Endothelial cell (in vitro differentiated cells): Measurements from ENCODE around the gene GP1BA. TPM values are rescaled to one million over a fixed set of nuclear protein-coding genes. Genes with fewer than 3 reads are reported as not detected.

ENCODE experiments used
- DNase-seq: peaks from one replicate; pipeline ENCODE4 v3.0.0; 2021; ENCODE audit warnings: low spot score
- H3K27ac Mint-ChIP-seq: one replicate; pipeline ENCODE4 v1.8.0; 2021; ENCODE audit warnings: mixed read lengths, inconsistent platforms; ENCODE audit not compliant: unreplicated experiment
- H3K27me3 Mint-ChIP-seq: one replicate; pipeline ENCODE4 v1.8.0; 2021; ENCODE audit warnings: mild to moderate bottlenecking, moderate library complexity, mixed read lengths, inconsistent platforms; ENCODE audit not compliant: unreplicated experiment
- H3K36me3 Mint-ChIP-seq: one replicate; pipeline ENCODE4 v1.8.0; 2021; ENCODE audit warnings: mild to moderate bottlenecking, low read depth, mixed read lengths, inconsistent platforms; ENCODE audit not compliant: unreplicated experiment
- H3K4me1 Mint-ChIP-seq: one replicate; pipeline ENCODE4 v1.8.0; 2021; ENCODE audit warnings: mild to moderate bottlenecking, mixed read lengths, inconsistent platforms; ENCODE audit not compliant: unreplicated experiment
- H3K4me3 Mint-ChIP-seq: one replicate; pipeline ENCODE4 v1.8.0; 2021; ENCODE audit warnings: mild to moderate bottlenecking, mixed read lengths, inconsistent platforms; ENCODE audit not compliant: unreplicated experiment
- H3K9me3 Mint-ChIP-seq: one replicate; pipeline ENCODE4 v1.8.0; 2021; ENCODE audit warnings: mixed read lengths, inconsistent platforms; ENCODE audit not compliant: unreplicated experiment
- total RNA-seq: library from RNA; stranded (reverse); fragmentation: NEBNext Ultra II Directional; extraction: Animal tissue kit (Norgen Biotek cat#: 25700); gene quantifications from one replicate; pipeline ENCODE4 v1.2.1, GENCODE V29; 2021; ENCODE audit not compliant: unreplicated experiment
- TF ChIP-seq, protein P1 (sequence below): fragments of 200-600 bp; sonication (generic); IDR thresholded peaks from one replicate; pipeline ENCODE4 v1.5.0; 2021; ENCODE audit warnings: antibody characterized with exemption; ENCODE audit not compliant: unreplicated experiment

The GP1BA gene
- total RNA-seq, 1 donor from 2014 or later: 1.3 TPM

DNA sequence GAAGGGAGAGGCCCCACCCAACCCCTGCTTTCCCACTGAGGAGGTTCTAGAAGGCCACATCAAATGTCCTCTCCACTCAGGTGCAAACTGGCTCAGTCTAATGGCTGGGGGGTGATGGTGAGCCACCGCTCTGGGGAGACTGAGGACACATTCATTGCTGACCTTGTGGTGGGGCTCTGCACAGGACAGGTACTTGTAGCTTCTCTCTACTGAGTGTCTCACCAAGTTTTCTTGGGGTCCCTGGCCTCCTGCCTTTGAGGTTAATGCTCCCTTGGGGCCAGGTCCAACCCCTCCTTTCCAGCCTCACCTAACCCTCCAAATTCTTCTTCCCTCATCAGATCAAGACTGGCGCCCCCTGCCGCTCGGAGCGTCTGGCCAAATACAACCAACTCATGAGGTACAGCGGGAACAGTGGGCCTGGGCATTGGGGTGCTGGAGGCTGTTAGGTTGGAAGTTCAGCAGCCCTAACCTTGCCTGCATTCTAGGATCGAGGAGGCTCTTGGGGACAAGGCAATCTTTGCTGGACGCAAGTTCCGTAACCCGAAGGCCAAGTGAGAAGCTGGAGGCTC, 24.5 kb downstream of the GP1BA start:
- Mint-ChIP-seq H3K27me3 (peaks cover 14% of the 10 kb centered on the region), H3K4me3 (no peak overlapping the region), H3K9me3 (no peaks in the 10 kb centered on the region), H3K4me1 (peaks cover 19% of the 10 kb centered on the region), H3K36me3 (peaks cover 18% of the 10 kb centered on the region), H3K27ac (no peak overlapping the region)
- TF ChIP-seq, protein P1, sequence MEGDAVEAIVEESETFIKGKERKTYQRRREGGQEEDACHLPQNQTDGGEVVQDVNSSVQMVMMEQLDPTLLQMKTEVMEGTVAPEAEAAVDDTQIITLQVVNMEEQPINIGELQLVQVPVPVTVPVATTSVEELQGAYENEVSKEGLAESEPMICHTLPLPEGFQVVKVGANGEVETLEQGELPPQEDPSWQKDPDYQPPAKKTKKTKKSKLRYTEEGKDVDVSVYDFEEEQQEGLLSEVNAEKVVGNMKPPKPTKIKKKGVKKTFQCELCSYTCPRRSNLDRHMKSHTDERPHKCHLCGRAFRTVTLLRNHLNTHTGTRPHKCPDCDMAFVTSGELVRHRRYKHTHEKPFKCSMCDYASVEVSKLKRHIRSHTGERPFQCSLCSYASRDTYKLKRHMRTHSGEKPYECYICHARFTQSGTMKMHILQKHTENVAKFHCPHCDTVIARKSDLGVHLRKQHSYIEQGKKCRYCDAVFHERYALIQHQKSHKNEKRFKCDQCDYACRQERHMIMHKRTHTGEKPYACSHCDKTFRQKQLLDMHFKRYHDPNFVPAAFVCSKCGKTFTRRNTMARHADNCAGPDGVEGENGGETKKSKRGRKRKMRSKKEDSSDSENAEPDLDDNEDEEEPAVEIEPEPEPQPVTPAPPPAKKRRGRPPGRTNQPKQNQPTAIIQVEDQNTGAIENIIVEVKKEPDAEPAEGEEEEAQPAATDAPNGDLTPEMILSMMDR: peak; percentile 22
- peak; percentile 40 for DNase-seq

DNA sequence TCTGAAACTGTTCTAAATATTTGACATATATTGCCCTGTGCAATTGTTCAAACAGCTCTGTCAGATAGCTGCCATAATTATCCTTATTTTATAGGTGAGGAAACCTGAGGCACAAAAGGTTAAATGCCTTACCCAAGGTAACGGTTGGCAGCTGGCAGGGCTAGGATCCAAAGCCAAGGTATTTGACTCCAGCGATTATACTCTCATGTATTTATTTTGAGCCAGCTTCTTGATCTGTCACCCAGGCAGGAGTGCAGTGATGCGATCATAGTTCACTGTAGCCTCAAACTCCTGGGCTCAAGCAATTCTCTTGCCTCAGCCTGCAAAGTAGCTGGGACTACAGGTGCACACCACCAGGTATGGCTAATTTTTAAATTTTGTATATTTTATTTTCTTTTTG, 26.0 kb downstream of the GP1BA start:
- Mint-ChIP-seq H3K27me3 (peaks cover 12% of the 10 kb centered on the region), H3K36me3 (peaks cover 18% of the 10 kb centered on the region), H3K4me1 (peaks cover 16% of the 10 kb centered on the region), H3K4me3 (no peak overlapping the region), H3K9me3 (no peaks in the 10 kb centered on the region), H3K27ac (no peak overlapping the region)
- TF ChIP-seq, protein P1: no peak
- DNase-seq: no peak

GRCh38 chr17:4959261-4959965, 27.3 kb downstream of the GP1BA start:
- Mint-ChIP-seq H3K4me1 (peaks cover 6% of the 10 kb centered on the region), H3K27me3 (peaks cover 7% of the 10 kb centered on the region), H3K9me3 (no peaks in the 10 kb centered on the region), H3K36me3 (peaks cover 15% of the 10 kb centered on the region), H3K27ac (no peak overlapping the region), H3K4me3 (peak overlapping the region; percentile 65)
- TF ChIP-seq, protein P1: no peak
- no peak for DNase-seq

GRCh38 chr17:4960279-4960922, 28.3 kb downstream of the GP1BA start:
- peak overlapping the region; percentile 28 for H3K27ac Mint-ChIP-seq
- TF ChIP-seq, protein P1: no peak
- DNase-seq: no peak
- H3K4me3 Mint-ChIP-seq: peak overlapping the region; percentile 10
- H3K27me3 Mint-ChIP-seq: peaks cover 4% of the 10 kb centered on the region
- H3K36me3 Mint-ChIP-seq: peaks cover 20% of the 10 kb centered on the region
- no peaks in the 10 kb centered on the region for H3K9me3 Mint-ChIP-seq
- peaks cover 6% of the 10 kb centered on the region for H3K4me1 Mint-ChIP-seq
